ENCODE measurements around the gene GTSF1L. TPM values are rescaled to one million over a fixed set of nuclear protein-coding genes. Genes with fewer than 3 reads are reported as not detected.

Gene GTSF1L
- total RNA-seq, 2 donors from 2014 or later, result not detected

GRCh38 chr20:43681991-43682410 lies 44.8 kb downstream of the GTSF1L start:
- H3K4me3 ChIP-seq, result no peak overlapping the region
- no peak overlapping the region for H3K27ac ChIP-seq
- intact Hi-C loops (cut with DNase I), result no loop called here
- H3K36me3 ChIP-seq, result no peaks in the 10 kb centered on the region
- no peak overlapping the region for H3K9ac ChIP-seq (ENCODE audit: low read depth in 2 of 2, low read length in 2 of 2)
- no peaks in the 10 kb centered on the region for H3K9me3 ChIP-seq
- H3K27me3 ChIP-seq, result no peaks in the 10 kb centered on the region
- H3K4me1 ChIP-seq, result no peaks in the 10 kb centered on the region
- no peak for DNase-seq
- no peak for TF ChIP-seq CTCF (IDR thresholded peaks at IDR 0.05)

GRCh38 chr20:43681468-43681942 lies 45.3 kb downstream of the GTSF1L start:
- no peak overlapping the region for H3K4me3 ChIP-seq
- no peaks in the 10 kb centered on the region for H3K9me3 ChIP-seq
- no peak overlapping the region for H3K9ac ChIP-seq (ENCODE audit: low read depth in 2 of 2, low read length in 2 of 2)
- intact Hi-C loops (cut with DNase I), result no loop called here
- H3K4me1 ChIP-seq, result no peaks in the 10 kb centered on the region
- no peak for DNase-seq
- no peaks in the 10 kb centered on the region for H3K27me3 ChIP-seq
- H3K27ac ChIP-seq, result no peak overlapping the region
- H3K36me3 ChIP-seq, result no peaks in the 10 kb centered on the region
- TF ChIP-seq CTCF (IDR thresholded peaks at IDR 0.05), result no peak

DNA sequence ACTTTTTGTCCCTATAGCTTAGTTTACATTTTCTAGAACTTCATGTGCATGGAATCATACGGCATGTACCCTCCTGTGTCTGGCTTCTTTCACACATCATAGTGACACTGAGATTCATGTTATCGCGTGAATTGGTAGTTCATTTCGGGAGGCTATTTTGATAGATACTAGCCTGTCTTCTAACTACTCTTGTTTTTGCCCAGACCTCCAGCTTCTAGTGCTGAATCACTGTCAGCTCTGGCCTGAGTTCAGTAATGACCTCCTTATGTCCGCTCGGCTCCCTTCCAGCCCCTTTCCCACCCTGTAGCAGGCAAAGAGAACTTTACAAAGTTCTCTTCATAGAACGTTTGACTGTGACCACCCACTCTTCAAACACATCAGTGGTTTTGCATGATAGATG lies 45.8 kb downstream of the GTSF1L start:
- Histone ChIP-seq H3K27me3 (no peaks in the 10 kb centered on the region), H3K9ac (ENCODE audit: low read depth in 2 of 2, low read length in 2 of 2) (peak overlapping the region in 1 of 2 donors; percentile 12), H3K27ac (no peak overlapping the region), H3K4me1 (no peaks in the 10 kb centered on the region), H3K9me3 (no peaks in the 10 kb centered on the region), H3K36me3 (no peaks in the 10 kb centered on the region), H3K4me3 (no peak overlapping the region)
- no peak for TF ChIP-seq CTCF (IDR thresholded peaks at IDR 0.05)
- intact Hi-C loops (cut with DNase I), result no loop called here
- no peak for DNase-seq

GRCh38 chr20:43676368-43676767 lies 50.4 kb downstream of the GTSF1L start:
- no peaks in the 10 kb centered on the region for H3K27me3 ChIP-seq
- no peak for TF ChIP-seq CTCF (IDR thresholded peaks at IDR 0.05)
- no peak for DNase-seq
- H3K9me3 ChIP-seq, result no peaks in the 10 kb centered on the region
- H3K36me3 ChIP-seq, result no peaks in the 10 kb centered on the region
- no peak overlapping the region for H3K9ac ChIP-seq (ENCODE audit: low read depth in 2 of 2, low read length in 2 of 2)
- no peak overlapping the region for H3K27ac ChIP-seq
- no peak overlapping the region for H3K4me3 ChIP-seq
- intact Hi-C loops (cut with DNase I), result no loop called here
- no peaks in the 10 kb centered on the region for H3K4me1 ChIP-seq

Other genes with a start within 250 kb of the GTSF1L start
- gene L3MBTL1, start 219.3 kb downstream of the GTSF1L start, total RNA-seq, result 1 to 10 TPM; 4.5 to 8.8 TPM
- gene SGK2, start 168.0 kb downstream of the GTSF1L start, total RNA-seq, result 10 to 100 TPM; 80.2 to 82.3 TPM
- 10 to 100 TPM; 12.6 to 19.2 TPM for gene IFT52, start 136.1 kb downstream of the GTSF1L start, total RNA-seq
- gene MYBL2, start 59.9 kb downstream of the GTSF1L start, total RNA-seq, result 10 to 100 TPM; 15.1 to 71.1 TPM
- 1 to 10 TPM; 4.0 to 6.1 TPM for gene TOX2, start 187.8 kb upstream of the GTSF1L start, total RNA-seq

Data from colonic mucosa (tissue), 4 donors.